WTC11 (cell line): Measurements from ENCODE around the gene CSRP3. TPM values are rescaled to one million over a fixed set of nuclear protein-coding genes. Genes with fewer than 3 reads are reported as not detected.

Source experiments
- ATAC-seq: fragments of 200-7000 bp; cut with Tn5 transposase; 2 replicates; pipeline ENCODE4 v1.10.0; 2021; ENCODE audit warnings: mild to moderate bottlenecking, moderate library complexity
- CTCF ChIA-PET: fragments of 300-600 bp; sonication (Branson Sonifier 250); formaldehyde crosslinking; loops from one replicate; lab custom pipeline; 2021; ENCODE audit warnings: antibody characterized with exemption; lab: Charles Lee
- POLR2A ChIA-PET: fragments of 350-600 bp; sonication (Branson Sonifier 250); formaldehyde crosslinking; loops from one replicate; lab custom pipeline; 2021; ENCODE audit warnings: antibody characterized with exemption; lab: Charles Lee
- DNase-seq: peaks from one replicate; pipeline ENCODE4 v3.0.0; 2021; ENCODE audit warnings: low spot score
- H3K27ac Mint-ChIP-seq: 2 replicates; pipeline ENCODE4 v1.8.0; 2021; ENCODE audit warnings: mixed read lengths
- H3K27me3 Mint-ChIP-seq: 2 replicates; pipeline ENCODE4 v1.8.0; 2021; ENCODE audit warnings: low read depth, mild to moderate bottlenecking, moderate library complexity, mixed read lengths
- H3K36me3 Mint-ChIP-seq: 2 replicates; pipeline ENCODE4 v1.8.0; 2021; ENCODE audit warnings: mixed read lengths
- H3K4me1 Mint-ChIP-seq: 2 replicates; pipeline ENCODE4 v1.8.0; 2022; ENCODE audit warnings: mixed read lengths
- H3K4me3 Mint-ChIP-seq: 2 replicates; pipeline ENCODE4 v1.8.0; 2021; ENCODE audit warnings: mild to moderate bottlenecking, moderate library complexity, mixed read lengths
- H3K9me3 Mint-ChIP-seq: 2 replicates; pipeline ENCODE4 v1.8.0; 2021; ENCODE audit warnings: mixed read lengths
- E2F4 ChIP-seq: sonication (generic); formaldehyde crosslinking; IDR thresholded peaks from 2 replicates; pipeline ENCODE4 v1.8.1; 2022; ENCODE audit warnings: low read depth, mild to moderate bottlenecking, moderate library complexity, missing genetic modification reagents, borderline replicate concordance
- ESRRA ChIP-seq: sonication (generic); formaldehyde crosslinking; IDR thresholded peaks from 2 replicates; pipeline ENCODE4 v1.8.1; 2022; ENCODE audit warnings: mild to moderate bottlenecking, missing genetic modification reagents, borderline replicate concordance
- ETV6 ChIP-seq: sonication (generic); formaldehyde crosslinking; IDR thresholded peaks from 2 replicates; pipeline ENCODE4 v1.8.1; 2022; ENCODE audit warnings: mild to moderate bottlenecking, missing genetic modification reagents
- IRF2 ChIP-seq: sonication (generic); formaldehyde crosslinking; IDR thresholded peaks from 2 replicates; pipeline ENCODE4 v1.8.0; 2022; ENCODE audit warnings: low read depth, missing genetic modification reagents, borderline replicate concordance
- MLX ChIP-seq: sonication (generic); formaldehyde crosslinking; IDR thresholded peaks from 2 replicates; pipeline ENCODE4 v1.8.1; 2023; ENCODE audit warnings: mild to moderate bottlenecking, missing genetic modification reagents, moderate library complexity
- SMAD4 ChIP-seq: sonication (generic); formaldehyde crosslinking; IDR thresholded peaks from 2 replicates; pipeline ENCODE4 v1.8.0; 2022; ENCODE audit warnings: mild to moderate bottlenecking, missing genetic modification reagents
- USF1 ChIP-seq: sonication (generic); formaldehyde crosslinking; IDR thresholded peaks from 2 replicates; pipeline ENCODE4 v1.8.0; 2022; ENCODE audit warnings: mild to moderate bottlenecking, missing genetic modification reagents
- USF2 ChIP-seq: sonication (generic); formaldehyde crosslinking; IDR thresholded peaks from 2 replicates; pipeline ENCODE4 v1.8.1; 2023; ENCODE audit warnings: mild to moderate bottlenecking, missing genetic modification reagents, moderate library complexity
- ZBTB21 ChIP-seq: sonication (generic); formaldehyde crosslinking; IDR thresholded peaks from 2 replicates; pipeline ENCODE4 v1.8.1; 2023; ENCODE audit warnings: mild to moderate bottlenecking, missing genetic modification reagents, borderline replicate concordance
- ZNF121 ChIP-seq: sonication (generic); formaldehyde crosslinking; IDR thresholded peaks from 2 replicates; pipeline ENCODE4 v1.8.0; 2023; ENCODE audit warnings: missing genetic modification reagents
- ZNF263 ChIP-seq: sonication (generic); formaldehyde crosslinking; IDR thresholded peaks from 2 replicates; pipeline ENCODE4 v1.8.1; 2022; ENCODE audit warnings: low read depth, mild to moderate bottlenecking, moderate library complexity, missing genetic modification reagents
- ZNF317 ChIP-seq: sonication (generic); formaldehyde crosslinking; IDR thresholded peaks from 2 replicates; pipeline ENCODE4 v1.8.1; 2023; ENCODE audit warnings: low read depth, mild to moderate bottlenecking, moderate library complexity, missing genetic modification reagents, borderline replicate concordance
- ZNF423 ChIP-seq: fragments of 250-450 bp; sonication (Bioruptor Pico); IDR thresholded peaks from 2 replicates; pipeline ENCODE4 v2.1.2; 2022; ENCODE audit warnings: mild to moderate bottlenecking, moderate library complexity
- ZNF671 ChIP-seq: fragments of 250-450 bp; sonication (Bioruptor Pico); IDR thresholded peaks from 2 replicates; pipeline ENCODE4 v1.8.0; 2021; ENCODE audit warnings: mild to moderate bottlenecking
- total RNA-seq: library from RNA; stranded (reverse); gene quantifications from 3 replicates; pipeline ENCODE4 v1.2.3, GENCODE V29; 2021
- TF ChIP-seq, protein P1 (sequence below): sonication (generic); formaldehyde crosslinking; IDR thresholded peaks from 2 replicates; pipeline ENCODE4 v1.8.1; 2023; ENCODE audit warnings: mild to moderate bottlenecking, moderate library complexity, missing genetic modification reagents
- TF ChIP-seq, protein P2 (sequence below): fragments of 250-450 bp; sonication (Bioruptor Pico); IDR thresholded peaks from 2 replicates; pipeline ENCODE4 v1.9.0; 2021; ENCODE audit warnings: mild to moderate bottlenecking
- TF ChIP-seq, protein P3 (sequence below): sonication (generic); formaldehyde crosslinking; IDR thresholded peaks from 2 replicates; pipeline ENCODE4 v1.8.0; 2023; ENCODE audit warnings: missing genetic modification reagents

The CSRP3 gene
- total RNA-seq, 1 experiment from 2014 or later: not detected

GRCh38 chr11:19191530-19192169 lies 10.1 kb downstream of the CSRP3 start:
- POLR2A ChIA-PET: no interaction called here
- DNase-seq (no peak), ATAC-seq (no peak)
- no peaks in the 10 kb centered on the region for H3K4me1 Mint-ChIP-seq
- TF ChIP-seq ESRRA (CRISPR knock-in tag) (no peak), ZBTB21 (CRISPR knock-in tag) (no peak), MLX (CRISPR knock-in tag) (no peak), USF2 (CRISPR knock-in tag) (no peak)
- TF ChIP-seq, protein P1, sequence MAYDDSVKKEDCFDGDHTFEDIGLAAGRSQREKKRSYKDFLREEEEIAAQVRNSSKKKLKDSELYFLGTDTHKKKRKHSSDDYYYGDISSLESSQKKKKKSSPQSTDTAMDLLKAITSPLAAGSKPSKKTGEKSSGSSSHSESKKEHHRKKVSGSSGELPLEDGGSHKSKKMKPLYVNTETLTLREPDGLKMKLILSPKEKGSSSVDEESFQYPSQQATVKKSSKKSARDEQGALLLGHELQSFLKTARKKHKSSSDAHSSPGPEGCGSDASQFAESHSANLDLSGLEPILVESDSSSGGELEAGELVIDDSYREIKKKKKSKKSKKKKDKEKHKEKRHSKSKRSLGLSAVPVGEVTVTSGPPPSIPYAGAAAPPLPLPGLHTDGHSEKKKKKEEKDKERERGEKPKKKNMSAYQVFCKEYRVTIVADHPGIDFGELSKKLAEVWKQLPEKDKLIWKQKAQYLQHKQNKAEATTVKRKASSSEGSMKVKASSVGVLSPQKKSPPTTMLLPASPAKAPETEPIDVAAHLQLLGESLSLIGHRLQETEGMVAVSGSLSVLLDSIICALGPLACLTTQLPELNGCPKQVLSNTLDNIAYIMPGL: no peak
- no peak overlapping the region for H3K4me3 Mint-ChIP-seq
- CTCF ChIA-PET: interaction anchor here (1.8 kb wide), 1 partner anchor 115 kb away, joined by 5 read pairs; no protein-coding TSS in a partner anchor
- no peaks in the 10 kb centered on the region for H3K27me3 Mint-ChIP-seq
- H3K27ac Mint-ChIP-seq: no peak overlapping the region
- no peaks in the 10 kb centered on the region for H3K36me3 Mint-ChIP-seq
- no peaks in the 10 kb centered on the region for H3K9me3 Mint-ChIP-seq

DNA sequence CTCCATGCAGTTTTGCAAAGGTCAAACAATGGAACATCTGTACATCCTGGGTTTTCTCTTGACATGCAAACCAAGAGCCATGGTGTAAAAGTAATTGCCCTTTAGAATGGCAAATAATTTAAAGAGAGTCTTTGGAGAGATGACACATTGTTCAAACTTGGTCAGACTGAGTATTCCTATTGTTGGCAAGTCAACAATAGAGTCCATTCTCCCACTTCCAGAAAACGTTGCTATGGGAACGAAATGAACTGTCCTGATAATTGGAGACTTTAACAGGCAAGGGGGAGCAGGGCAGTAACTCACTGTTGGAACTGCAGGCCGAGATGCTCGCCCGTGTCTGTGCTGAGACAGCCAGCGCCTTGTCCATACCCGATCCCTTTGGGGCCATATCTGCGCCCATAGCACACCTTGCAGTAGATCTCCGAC lies 13.9 kb downstream of the CSRP3 start:
- CTCF ChIA-PET: no interaction called here
- POLR2A ChIA-PET: no interaction called here
- TF ChIP-seq E2F4 (CRISPR knock-in tag): no peak
- Mint-ChIP-seq H3K4me1 (no peaks in the 10 kb centered on the region), H3K27ac (no peak overlapping the region), H3K36me3 (no peaks in the 10 kb centered on the region), H3K27me3 (no peaks in the 10 kb centered on the region), H3K4me3 (no peak overlapping the region), H3K9me3 (no peaks in the 10 kb centered on the region)
- ATAC-seq (no peak), DNase-seq (no peak)

DNA sequence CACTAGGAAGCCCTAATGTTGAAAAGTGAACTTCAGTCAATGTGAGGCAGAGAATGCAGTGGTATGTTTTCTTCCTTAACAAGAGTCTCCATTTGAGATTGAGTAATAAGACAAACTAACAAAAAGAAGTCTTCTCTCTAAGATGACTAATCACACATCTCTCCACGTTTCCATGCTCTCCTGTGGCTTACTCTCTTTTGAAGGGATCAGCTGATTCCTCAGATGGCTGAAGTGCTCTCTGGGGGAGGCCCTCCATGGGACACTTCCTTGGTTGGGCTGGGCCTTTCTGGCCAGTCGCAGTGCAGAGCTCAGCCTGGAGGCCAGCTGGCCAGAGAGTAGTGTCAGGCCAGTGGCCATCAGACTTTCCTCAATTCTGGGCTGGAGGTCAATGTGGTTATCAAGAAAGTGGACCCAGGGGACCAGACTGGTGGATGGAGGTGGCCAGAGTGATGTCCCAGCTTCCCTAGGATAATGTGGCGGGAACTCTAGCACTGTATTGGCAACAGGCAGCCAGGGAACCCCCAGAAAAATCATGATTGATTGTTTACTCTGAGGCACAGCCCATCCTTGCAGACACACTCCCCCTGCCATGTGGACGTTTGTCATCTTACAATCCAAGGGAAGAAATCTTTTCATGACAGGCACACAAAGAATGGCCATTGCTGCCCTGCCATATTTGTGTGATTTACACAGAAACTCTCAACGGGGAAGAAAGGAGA lies 14.5 kb downstream of the CSRP3 start:
- Mint-ChIP-seq H3K4me1 (no peaks in the 10 kb centered on the region), H3K9me3 (no peaks in the 10 kb centered on the region), H3K36me3 (no peaks in the 10 kb centered on the region), H3K27me3 (no peaks in the 10 kb centered on the region), H3K4me3 (no peak overlapping the region), H3K27ac (no peak overlapping the region)
- POLR2A ChIA-PET: no interaction called here
- CTCF ChIA-PET: no interaction called here
- ATAC-seq: no peak
- TF ChIP-seq IRF2 (CRISPR knock-in tag): no peak
- no peak for TF ChIP-seq ETV6
- no peak for TF ChIP-seq ZNF423 (CRISPR knock-in tag)
- no peak for TF ChIP-seq ZNF263 (CRISPR knock-in tag)
- no peak for TF ChIP-seq ZNF671
- no peak for TF ChIP-seq ESRRA (CRISPR knock-in tag)
- TF ChIP-seq, protein P2, sequence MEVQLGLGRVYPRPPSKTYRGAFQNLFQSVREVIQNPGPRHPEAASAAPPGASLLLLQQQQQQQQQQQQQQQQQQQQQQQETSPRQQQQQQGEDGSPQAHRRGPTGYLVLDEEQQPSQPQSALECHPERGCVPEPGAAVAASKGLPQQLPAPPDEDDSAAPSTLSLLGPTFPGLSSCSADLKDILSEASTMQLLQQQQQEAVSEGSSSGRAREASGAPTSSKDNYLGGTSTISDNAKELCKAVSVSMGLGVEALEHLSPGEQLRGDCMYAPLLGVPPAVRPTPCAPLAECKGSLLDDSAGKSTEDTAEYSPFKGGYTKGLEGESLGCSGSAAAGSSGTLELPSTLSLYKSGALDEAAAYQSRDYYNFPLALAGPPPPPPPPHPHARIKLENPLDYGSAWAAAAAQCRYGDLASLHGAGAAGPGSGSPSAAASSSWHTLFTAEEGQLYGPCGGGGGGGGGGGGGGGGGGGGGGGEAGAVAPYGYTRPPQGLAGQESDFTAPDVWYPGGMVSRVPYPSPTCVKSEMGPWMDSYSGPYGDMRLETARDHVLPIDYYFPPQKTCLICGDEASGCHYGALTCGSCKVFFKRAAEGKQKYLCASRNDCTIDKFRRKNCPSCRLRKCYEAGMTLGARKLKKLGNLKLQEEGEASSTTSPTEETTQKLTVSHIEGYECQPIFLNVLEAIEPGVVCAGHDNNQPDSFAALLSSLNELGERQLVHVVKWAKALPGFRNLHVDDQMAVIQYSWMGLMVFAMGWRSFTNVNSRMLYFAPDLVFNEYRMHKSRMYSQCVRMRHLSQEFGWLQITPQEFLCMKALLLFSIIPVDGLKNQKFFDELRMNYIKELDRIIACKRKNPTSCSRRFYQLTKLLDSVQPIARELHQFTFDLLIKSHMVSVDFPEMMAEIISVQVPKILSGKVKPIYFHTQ (CRISPR knock-in tag): no peak
- no peak for TF ChIP-seq ZNF317 (CRISPR knock-in tag)
- TF ChIP-seq USF1 (CRISPR knock-in tag): no peak
- no peak for TF ChIP-seq ZNF121 (CRISPR knock-in tag)
- TF ChIP-seq, protein P3, sequence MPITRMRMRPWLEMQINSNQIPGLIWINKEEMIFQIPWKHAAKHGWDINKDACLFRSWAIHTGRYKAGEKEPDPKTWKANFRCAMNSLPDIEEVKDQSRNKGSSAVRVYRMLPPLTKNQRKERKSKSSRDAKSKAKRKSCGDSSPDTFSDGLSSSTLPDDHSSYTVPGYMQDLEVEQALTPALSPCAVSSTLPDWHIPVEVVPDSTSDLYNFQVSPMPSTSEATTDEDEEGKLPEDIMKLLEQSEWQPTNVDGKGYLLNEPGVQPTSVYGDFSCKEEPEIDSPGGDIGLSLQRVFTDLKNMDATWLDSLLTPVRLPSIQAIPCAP (CRISPR knock-in tag): no peak
- no peak for TF ChIP-seq SMAD4 (CRISPR knock-in tag)
- no peak for DNase-seq
